Stomach (tissue), 4 donors: ENCODE measurements around the gene DNPEP.

ENCODE experiments used
- CTCF ChIP-seq, 7 experiments: fragments of 450-650 bp in 4 of 7; fragments of 200-600 bp in 3 of 7; sonication (generic) in 3 of 7; IDR thresholded peaks; one replicate each; pipeline ENCODE4 v1.5.1; 2016 to 2019; ENCODE audit warnings: antibody characterized with exemption in 7 of 7, control low read depth in 2 of 7, mild to moderate bottlenecking in 1 of 7
- EP300 ChIP-seq: sonication (generic); formaldehyde crosslinking; IDR thresholded peaks from one replicate; pipeline ENCODE4 v1.6.1; 2017; ENCODE audit warnings: antibody characterized with exemption
- POLR2A ChIP-seq, 4 donors: fragments of 450-650 bp; IDR thresholded peaks; one replicate each; pipeline ENCODE4 v1.6.1; 2016; ENCODE audit warnings: antibody characterized with exemption in 4 of 4, control low read depth in 2 of 4, mild to moderate bottlenecking in 1 of 4, moderate library complexity in 1 of 4
- POLR2AphosphoS5 ChIP-seq, 3 donors: sonication (generic); formaldehyde crosslinking; IDR thresholded peaks; one replicate each; pipeline ENCODE4 v1.6.1; 2016; ENCODE audit warnings: antibody characterized with exemption in 3 of 3

- TF ChIP-seq CTCF (IDR thresholded peaks at IDR 0.05) (no peak), EP300 (no peak), POLR2AphosphoS5 (IDR thresholded peaks at IDR 0.05) (no peak), POLR2A (IDR thresholded peaks at IDR 0.05) (no peak)
These were observed 17.2 kb upstream of the DNPEP start for GRCh38 chr2:219404954-219405353.
